ENCODE results near the gene SLC5A7.

DNA sequence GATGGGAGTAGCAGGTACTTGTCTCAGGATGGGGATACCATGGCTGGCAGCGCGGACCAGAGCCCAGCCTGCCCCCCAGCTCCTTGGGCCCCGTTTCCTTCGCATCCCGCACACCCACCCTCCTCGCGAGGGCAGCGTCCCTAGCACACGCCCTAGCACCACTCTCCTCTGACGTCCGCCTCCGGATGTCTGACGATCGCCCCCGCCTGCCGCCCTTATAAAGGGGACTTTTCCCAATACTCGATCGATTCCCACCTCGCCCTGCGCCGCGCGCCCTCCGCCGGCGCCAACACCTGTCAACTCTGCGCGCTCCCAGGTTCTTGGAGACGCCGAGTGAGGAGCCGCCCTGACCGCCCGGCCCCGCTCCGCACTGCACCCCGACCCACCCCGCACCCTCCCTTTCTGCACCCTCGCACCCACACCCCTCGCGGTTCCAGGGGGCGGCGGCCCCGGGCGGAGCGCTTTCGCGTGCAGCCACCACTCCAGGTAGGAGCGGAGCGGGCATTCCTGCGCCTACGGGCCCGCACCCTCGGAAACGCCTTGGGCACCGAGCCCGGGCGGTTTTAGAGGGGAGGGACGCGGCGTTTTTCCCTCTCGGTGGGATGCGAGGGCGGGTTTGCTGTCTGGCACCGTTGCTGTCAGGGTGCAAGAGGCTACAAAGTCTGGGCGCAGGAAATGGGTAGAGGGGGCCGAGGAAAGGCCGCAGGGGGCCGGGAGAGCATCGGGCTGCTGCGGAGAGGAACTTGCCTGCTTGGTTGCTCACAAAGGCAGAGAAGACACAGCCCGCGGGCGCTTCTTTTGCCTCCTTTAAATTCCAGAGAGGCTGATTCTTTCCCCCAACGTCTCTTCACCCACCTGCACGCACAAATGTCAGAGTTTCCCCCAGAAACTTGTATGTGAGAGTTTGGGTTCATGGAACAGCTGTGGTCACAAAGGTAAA lies at the start of gene SLC5A7:
- TF ChIP-seq, protein P1, sequence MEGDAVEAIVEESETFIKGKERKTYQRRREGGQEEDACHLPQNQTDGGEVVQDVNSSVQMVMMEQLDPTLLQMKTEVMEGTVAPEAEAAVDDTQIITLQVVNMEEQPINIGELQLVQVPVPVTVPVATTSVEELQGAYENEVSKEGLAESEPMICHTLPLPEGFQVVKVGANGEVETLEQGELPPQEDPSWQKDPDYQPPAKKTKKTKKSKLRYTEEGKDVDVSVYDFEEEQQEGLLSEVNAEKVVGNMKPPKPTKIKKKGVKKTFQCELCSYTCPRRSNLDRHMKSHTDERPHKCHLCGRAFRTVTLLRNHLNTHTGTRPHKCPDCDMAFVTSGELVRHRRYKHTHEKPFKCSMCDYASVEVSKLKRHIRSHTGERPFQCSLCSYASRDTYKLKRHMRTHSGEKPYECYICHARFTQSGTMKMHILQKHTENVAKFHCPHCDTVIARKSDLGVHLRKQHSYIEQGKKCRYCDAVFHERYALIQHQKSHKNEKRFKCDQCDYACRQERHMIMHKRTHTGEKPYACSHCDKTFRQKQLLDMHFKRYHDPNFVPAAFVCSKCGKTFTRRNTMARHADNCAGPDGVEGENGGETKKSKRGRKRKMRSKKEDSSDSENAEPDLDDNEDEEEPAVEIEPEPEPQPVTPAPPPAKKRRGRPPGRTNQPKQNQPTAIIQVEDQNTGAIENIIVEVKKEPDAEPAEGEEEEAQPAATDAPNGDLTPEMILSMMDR (IDR thresholded peaks at IDR 0.05): peak; percentile 15
- peak; percentile 82 for TF ChIP-seq EZH2phosphoT487 (IDR thresholded peaks at IDR 0.05)
